ENCODE data around the gene MAP4K1. TPM values are rescaled to one million over a fixed set of nuclear protein-coding genes. Genes with fewer than 3 reads are reported as not detected.
"Not testable (repeated sequence)": the region's sequence is repeated elsewhere in the genome, so short reads cannot be mapped to it uniquely, and the experiment has no call there.

The MAP4K1 gene
- total RNA-seq, 1 experiment from 2014 or later = 1.5 TPM

GRCh38 chr19:38554676-38555141, 63.0 kb downstream of the MAP4K1 start:
- DNase-seq (ENCODE audit: low spot score) = no peak
- CTCF ChIA-PET = interaction anchor here (0.7 kb wide), 1 partner anchor 39 kb away, joined by 3 read pairs; no protein-coding TSS in a partner anchor
- Histone ChIP-seq H3K9me3 (ENCODE audit: low read depth, low read length, poor library complexity, severe bottlenecking) (no peaks in the 10 kb centered on the region), H3K36me3 (ENCODE audit: insufficient read depth, low read length, poor library complexity, severe bottlenecking) (no peaks in the 10 kb centered on the region), H3K27ac (ENCODE audit: low read depth, low read length, poor library complexity, severe bottlenecking) (no peak overlapping the region), H3K4me3 (ENCODE audit: low read depth, low read length, poor library complexity, severe bottlenecking) (no peak overlapping the region), H3K27me3 (replicated peaks; ENCODE audit: insufficient read depth, low read depth, low read length, poor library complexity) (no peaks in the 10 kb centered on the region), H3K4me1 (ENCODE audit: insufficient read depth, low read length, poor library complexity, severe bottlenecking) (no peaks in the 10 kb centered on the region)
- no peak for TF ChIP-seq EZH2 (IDR thresholded peaks at IDR 0.05; ENCODE audit: borderline replicate concordance, low read depth, low read length, poor library complexity, severe bottlenecking)
- no peak for TF ChIP-seq CTCF (conservative IDR thresholded peaks at IDR 0.05; ENCODE audit: low read depth, low read length)
- no TSS peak for BruUV-seq (replicated peaks)
- intact Hi-C loops (cut with micrococcal nuclease; ENCODE audit: unreplicated experiment) = no loop called here
- POLR2A ChIA-PET (ENCODE audit: low non-redundant PET) = interaction anchor here (0.7 kb wide), 1 partner anchor 38 kb away, joined by 11 read pairs; no protein-coding TSS in a partner anchor

- intact Hi-C loops (cut with micrococcal nuclease; ENCODE audit: unreplicated experiment); H3K4me3 ChIP-seq (ENCODE audit: low read depth, low read length, poor library complexity, severe bottlenecking); DNase-seq (ENCODE audit: low spot score); CTCF ChIA-PET; BruUV-seq (replicated peaks); H3K36me3 ChIP-seq (ENCODE audit: insufficient read depth, low read length, poor library complexity, severe bottlenecking); POLR2A ChIA-PET (ENCODE audit: low non-redundant PET); H3K9me3 ChIP-seq (ENCODE audit: low read depth, low read length, poor library complexity, severe bottlenecking); H3K27ac ChIP-seq (ENCODE audit: low read depth, low read length, poor library complexity, severe bottlenecking); H3K27me3 ChIP-seq (replicated peaks; ENCODE audit: insufficient read depth, low read depth, low read length, poor library complexity); H3K4me1 ChIP-seq (ENCODE audit: insufficient read depth, low read length, poor library complexity, severe bottlenecking): not testable (repeated sequence)
These were observed 64.5 kb downstream of the MAP4K1 start for GRCh38 chr19:38553239-38553638.

GRCh38 chr19:38551450-38551813, 66.3 kb downstream of the MAP4K1 start:
- Histone ChIP-seq H3K4me3 (ENCODE audit: low read depth, low read length, poor library complexity, severe bottlenecking) (no peak overlapping the region), H3K27ac (ENCODE audit: low read depth, low read length, poor library complexity, severe bottlenecking) (no peak overlapping the region), H3K36me3 (ENCODE audit: insufficient read depth, low read length, poor library complexity, severe bottlenecking) (no peaks in the 10 kb centered on the region), H3K9me3 (ENCODE audit: low read depth, low read length, poor library complexity, severe bottlenecking) (no peaks in the 10 kb centered on the region), H3K27me3 (replicated peaks; ENCODE audit: insufficient read depth, low read depth, low read length, poor library complexity) (no peaks in the 10 kb centered on the region), H3K4me1 (ENCODE audit: insufficient read depth, low read length, poor library complexity, severe bottlenecking) (no peaks in the 10 kb centered on the region)
- TF ChIP-seq EZH2 (IDR thresholded peaks at IDR 0.05; ENCODE audit: borderline replicate concordance, low read depth, low read length, poor library complexity, severe bottlenecking) (no peak), CTCF (conservative IDR thresholded peaks at IDR 0.05; ENCODE audit: low read depth, low read length) (no peak)
- ChIA-PET CTCF (no interaction called here), POLR2A (ENCODE audit: low non-redundant PET) (no interaction called here)
- DNase-seq (ENCODE audit: low spot score) = no peak
- intact Hi-C loops (cut with micrococcal nuclease; ENCODE audit: unreplicated experiment) = no loop called here
- no TSS peak for BruUV-seq (replicated peaks)

- no peak overlapping the region for H3K4me3 ChIP-seq (ENCODE audit: low read depth, low read length, poor library complexity, severe bottlenecking)
- H3K9me3 ChIP-seq (ENCODE audit: low read depth, low read length, poor library complexity, severe bottlenecking) = no peaks in the 10 kb centered on the region
- H3K36me3 ChIP-seq (ENCODE audit: insufficient read depth, low read length, poor library complexity, severe bottlenecking) = no peaks in the 10 kb centered on the region
- CTCF ChIA-PET = no interaction called here
- H3K4me1 ChIP-seq (ENCODE audit: insufficient read depth, low read length, poor library complexity, severe bottlenecking) = no peaks in the 10 kb centered on the region
- H3K27ac ChIP-seq (ENCODE audit: low read depth, low read length, poor library complexity, severe bottlenecking) = no peak overlapping the region
- TF ChIP-seq CTCF (conservative IDR thresholded peaks at IDR 0.05; ENCODE audit: low read depth, low read length) = no peak
- TF ChIP-seq EZH2 (IDR thresholded peaks at IDR 0.05; ENCODE audit: borderline replicate concordance, low read depth, low read length, poor library complexity, severe bottlenecking) = no peak
- no TSS peak for BruUV-seq (replicated peaks)
- H3K27me3 ChIP-seq (replicated peaks; ENCODE audit: insufficient read depth, low read depth, low read length, poor library complexity) = no peaks in the 10 kb centered on the region
- intact Hi-C loops (cut with micrococcal nuclease; ENCODE audit: unreplicated experiment) = no loop called here
- no peak for DNase-seq (ENCODE audit: low spot score)
- POLR2A ChIA-PET (ENCODE audit: low non-redundant PET) = no interaction called here
These were observed 67.4 kb downstream of the MAP4K1 start for GRCh38 chr19:38550376-38550775.

Measured in A673 (cell line).